Mesenchymal stem cell (in vitro differentiated cells and primary cell): ENCODE results near the gene CFC1.
"Not testable (repeated sequence)": the region's sequence is repeated elsewhere in the genome, so short reads cannot be mapped to it uniquely, and the experiment has no call there.

Experiments used
- DNase-seq: peaks from one replicate; pipeline ENCODE4 v3.0.0-alpha.2; 2013
- H2AFZ ChIP-seq: one replicate; pipeline ENCODE4 v1.6.1; 2013; ENCODE audit warnings: low read depth, mild to moderate bottlenecking, control low read depth, inconsistent platforms, low read length, moderate library complexity
- H2AK5ac ChIP-seq: 2 replicates; pipeline ENCODE4 v1.6.1; 2013; ENCODE audit warnings: low read length, moderate library complexity, mild to moderate bottlenecking, inconsistent platforms; ENCODE audit not compliant: severe bottlenecking
- H2BK120ac ChIP-seq: one replicate; pipeline ENCODE4 v1.6.1; 2013; ENCODE audit warnings: low read depth, mild to moderate bottlenecking, inconsistent platforms, low read length, moderate library complexity
- H2BK12ac ChIP-seq, 2 experiments: one replicate each; pipeline ENCODE4 v1.6.1; 2013; ENCODE audit warnings: inconsistent platforms in 2 of 2, low read length in 2 of 2, mild to moderate bottlenecking in 2 of 2, moderate library complexity in 2 of 2, control low read depth in 1 of 2
- H2BK15ac ChIP-seq: one replicate; pipeline ENCODE4 v1.6.1; 2013; ENCODE audit warnings: mild to moderate bottlenecking, low read depth, inconsistent platforms; ENCODE audit not compliant: poor library complexity, severe bottlenecking
- H2BK5ac ChIP-seq: 2 replicates; pipeline ENCODE4 v1.6.1; 2013; ENCODE audit warnings: low read depth, mild to moderate bottlenecking, low read length, control low read depth, inconsistent platforms; ENCODE audit not compliant: poor library complexity, severe bottlenecking
- H3K14ac ChIP-seq, 2 experiments: one replicate each; pipeline ENCODE4 v1.6.1; 2013; ENCODE audit warnings: inconsistent platforms in 2 of 2, low read length in 2 of 2, control low read depth in 1 of 2, mild to moderate bottlenecking in 1 of 2, moderate library complexity in 1 of 2
- H3K18ac ChIP-seq, 2 experiments: one replicate each; pipeline ENCODE4 v1.6.1; 2013; ENCODE audit warnings: inconsistent platforms in 2 of 2, low read length in 2 of 2, control low read depth in 1 of 2, low read depth in 1 of 2, mild to moderate bottlenecking in 1 of 2
- H3K23ac ChIP-seq, 2 experiments: one replicate each; pipeline ENCODE4 v1.6.1; 2013; ENCODE audit warnings: inconsistent platforms in 2 of 2, low read length in 2 of 2, mild to moderate bottlenecking in 2 of 2, moderate library complexity in 2 of 2, control low read depth in 1 of 2
- H3K27ac ChIP-seq: 2 replicates; pipeline ENCODE4 v1.5.1; 2013; ENCODE audit warnings: mild to moderate bottlenecking, moderate library complexity, low read length, control low read depth, inconsistent platforms; ENCODE audit not compliant: poor library complexity, severe bottlenecking
- H3K27me3 ChIP-seq, 2 experiments: 2 replicates each; pipeline versions ENCODE4 v1.6.1 to v1.7.0; 2013; ENCODE audit warnings: low read length in 2 of 2, mild to moderate bottlenecking in 2 of 2, moderate library complexity in 2 of 2, control low read depth in 1 of 2, inconsistent platforms in 1 of 2; ENCODE audit not compliant: control insufficient read depth in 1 of 2, insufficient read depth in 1 of 2
- H3K36me3 ChIP-seq, 2 experiments: 2 replicates each; pipeline versions ENCODE4 v1.6.1 to v1.7.0; 2013; ENCODE audit warnings: low read length in 2 of 2, control low read depth in 1 of 2, inconsistent platforms in 1 of 2, low read depth in 1 of 2, mild to moderate bottlenecking in 1 of 2; ENCODE audit not compliant: insufficient read depth in 2 of 2, control insufficient read depth in 1 of 2
- H3K4ac ChIP-seq, 2 experiments: one replicate each; pipeline ENCODE4 v1.6.1; 2013; ENCODE audit warnings: inconsistent platforms in 2 of 2, low read length in 2 of 2, mild to moderate bottlenecking in 2 of 2, moderate library complexity in 2 of 2, control low read depth in 1 of 2, low read depth in 1 of 2
- H3K4me1 ChIP-seq: 2 replicates; pipeline ENCODE4 v1.6.1; 2013; ENCODE audit warnings: low read depth, low read length, control low read depth; ENCODE audit not compliant: control insufficient read depth, insufficient read depth
- H3K4me2 ChIP-seq: 2 replicates; pipeline ENCODE4 v1.6.1; 2013; ENCODE audit warnings: low read length, mild to moderate bottlenecking, inconsistent platforms; ENCODE audit not compliant: poor library complexity, severe bottlenecking
- H3K4me3 ChIP-seq, 2 experiments: 2 replicates each; pipeline versions ENCODE4 v1.5.1 to v1.7.0; 2013; ENCODE audit warnings: low read length in 2 of 2, mild to moderate bottlenecking in 2 of 2, control low read depth in 1 of 2, low read depth in 1 of 2; ENCODE audit not compliant: insufficient read depth in 1 of 2
- H3K79me1 ChIP-seq: replicated peaks from 2 replicates; pipeline ENCODE4 v1.6.1; 2013; ENCODE audit warnings: mild to moderate bottlenecking, control low read depth, low read length, inconsistent platforms; ENCODE audit not compliant: poor library complexity, severe bottlenecking
- H3K9ac ChIP-seq: 2 replicates; pipeline ENCODE4 v1.7.0; 2013; ENCODE audit warnings: mild to moderate bottlenecking, low read length, moderate library complexity
- H3K9me3 ChIP-seq: 2 replicates; pipeline ENCODE4 v1.7.0; 2013; ENCODE audit warnings: mild to moderate bottlenecking, low read length; ENCODE audit not compliant: control insufficient read depth
- H4K8ac ChIP-seq: one replicate; pipeline ENCODE4 v1.6.1; 2013; ENCODE audit warnings: inconsistent platforms, mild to moderate bottlenecking, low read length, moderate library complexity
- H4K91ac ChIP-seq: one replicate; pipeline ENCODE4 v1.6.1; 2013; ENCODE audit warnings: mild to moderate bottlenecking, low read length, inconsistent platforms
- WGBS: methylation state at CpG from one replicate; pipeline ENCODE4 v1.1.7; 2013; ENCODE audit warnings: mixed read lengths; 5-methylcytosine and 5-hydroxymethylcytosine counted together

Gene CFC1

GRCh38 chr2:130556441-130556840 is 42.9 kb downstream of the CFC1 start:
- WGBS = no CpG with 5 or more reads among the region's 8 CpGs
- not testable (repeated sequence) for H3K79me1 ChIP-seq, H2BK120ac ChIP-seq, H2AK5ac ChIP-seq, H3K4ac ChIP-seq, H2BK15ac ChIP-seq, H3K18ac ChIP-seq, H3K14ac ChIP-seq, H2AFZ ChIP-seq, H3K4me2 ChIP-seq, H2BK12ac ChIP-seq, H4K91ac ChIP-seq, H3K9ac ChIP-seq, H3K9me3 ChIP-seq, H4K8ac ChIP-seq, H3K27me3 ChIP-seq, H3K27ac ChIP-seq, H2BK5ac ChIP-seq, H3K23ac ChIP-seq, H3K4me3 ChIP-seq, DNase-seq, H3K4me1 ChIP-seq, H3K36me3 ChIP-seq

DNA sequence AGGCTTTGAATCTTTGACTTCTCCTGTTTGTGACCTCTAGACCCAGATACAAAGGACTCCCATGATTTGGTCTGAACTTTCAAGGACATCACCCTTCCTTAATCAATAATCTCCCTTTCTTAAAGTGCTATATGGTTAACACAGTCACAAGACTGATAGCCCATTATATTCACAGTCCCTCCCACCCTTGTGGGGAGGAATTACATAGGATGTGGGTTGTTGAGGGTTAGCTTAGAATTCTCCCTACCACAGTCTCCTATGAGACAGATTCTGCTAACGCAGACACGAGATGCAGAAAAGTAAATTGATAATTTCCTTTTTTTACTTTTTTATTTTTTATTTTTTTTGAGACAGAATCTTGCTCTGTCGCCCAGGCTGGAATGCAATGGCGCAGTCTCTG is 45.2 kb downstream of the CFC1 start:
- not testable (repeated sequence) for H4K8ac ChIP-seq, H2BK15ac ChIP-seq, H3K27me3 ChIP-seq, H2BK120ac ChIP-seq, H3K9me3 ChIP-seq, H3K14ac ChIP-seq, H3K18ac ChIP-seq, H4K91ac ChIP-seq, H2AFZ ChIP-seq, H3K4me1 ChIP-seq, H2BK12ac ChIP-seq, H3K27ac ChIP-seq, H3K4me2 ChIP-seq, H2BK5ac ChIP-seq, H3K4me3 ChIP-seq, H3K36me3 ChIP-seq, H3K79me1 ChIP-seq, H2AK5ac ChIP-seq, H3K23ac ChIP-seq, H3K9ac ChIP-seq, DNase-seq, H3K4ac ChIP-seq
- no CpG with 5 or more reads among the region's 4 CpGs for WGBS

GRCh38 chr2:130549475-130549874 is 49.9 kb downstream of the CFC1 start:
- H3K27ac ChIP-seq, H3K36me3 ChIP-seq, H4K8ac ChIP-seq, H3K27me3 ChIP-seq, H3K4me1 ChIP-seq, H2BK12ac ChIP-seq, H2BK5ac ChIP-seq, H2AFZ ChIP-seq, H3K9me3 ChIP-seq, H3K79me1 ChIP-seq, H3K14ac ChIP-seq, H3K18ac ChIP-seq, DNase-seq, H3K9ac ChIP-seq, H3K23ac ChIP-seq, H2BK120ac ChIP-seq, H2BK15ac ChIP-seq, H3K4me2 ChIP-seq, H3K4ac ChIP-seq, H2AK5ac ChIP-seq, H3K4me3 ChIP-seq, H4K91ac ChIP-seq: not testable (repeated sequence)
- WGBS = no CpG with 5 or more reads among the region's 27 CpGs

DNA sequence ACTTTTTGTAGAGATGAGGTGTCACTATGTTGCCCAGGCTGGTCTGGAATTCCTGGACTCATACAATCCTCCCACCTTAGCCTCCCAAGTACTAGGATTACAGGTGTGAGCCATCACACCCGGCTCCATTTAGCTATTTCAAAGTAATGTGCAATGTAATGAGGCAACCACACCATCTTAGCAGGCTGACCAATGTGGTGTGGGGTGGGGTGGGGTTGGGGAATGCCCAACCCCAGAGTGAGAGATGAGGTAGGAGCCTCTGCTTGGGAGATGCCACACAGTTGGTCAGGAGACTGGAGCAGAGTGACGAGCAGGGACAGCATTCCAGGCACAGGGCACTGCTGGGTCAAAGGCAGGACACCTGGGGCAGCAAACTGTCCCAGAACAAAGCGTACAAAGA is 51.0 kb downstream of the CFC1 start:
- H3K14ac ChIP-seq, H3K18ac ChIP-seq, H3K9ac ChIP-seq, H3K9me3 ChIP-seq, H2AFZ ChIP-seq, H3K27me3 ChIP-seq, DNase-seq, H3K36me3 ChIP-seq, H2AK5ac ChIP-seq, H3K79me1 ChIP-seq, H3K27ac ChIP-seq, H2BK120ac ChIP-seq, H2BK12ac ChIP-seq, H3K4me1 ChIP-seq, H4K91ac ChIP-seq, H3K4me2 ChIP-seq, H4K8ac ChIP-seq, H3K23ac ChIP-seq, H2BK15ac ChIP-seq, H3K4me3 ChIP-seq, H2BK5ac ChIP-seq, H3K4ac ChIP-seq: not testable (repeated sequence)
- no CpG with 5 or more reads among the region's 3 CpGs for WGBS
